ENCODE measurements around the gene KRTAP9-3.
"Not testable (repeated sequence)": the region's sequence is repeated elsewhere in the genome, so short reads cannot be mapped to it uniquely, and the experiment has no call there.

The KRTAP9-3 gene

GRCh38 chr17:41232399-41233105, at the start of gene KRTAP9-3:
Gene KRTAP9-3, plus strand, starts transcription at chr17:41232449. Its CDS starts 53 bp downstream, at chr17:41232502.
- DNase-seq (ENCODE audit: low read depth): not testable (repeated sequence)

- DNase-seq (ENCODE audit: low read depth): no peak
Observed at GRCh38 chr17:41184480-41184961, 47.7 kb upstream of the KRTAP9-3 start, which contains the start of gene KRTAP4-1. Gene KRTAP4-1, minus strand, starts transcription at chr17:41184911. Its CDS starts 57 bp downstream, at chr17:41184854.

- no peak for DNase-seq (ENCODE audit: low read depth)
Observed at GRCh38 chr17:41185001-41185400, 47.2 kb upstream of the KRTAP9-3 start.

- no peak for DNase-seq (ENCODE audit: low read depth)
Observed at GRCh38 chr17:41186872-41187271, 45.4 kb upstream of the KRTAP9-3 start.

GRCh38 chr17:41189837-41190318, 42.4 kb upstream of the KRTAP9-3 start, which contains the start of gene KRTAP9-1:
Gene KRTAP9-1, plus strand, starts transcription at chr17:41189887. Its CDS starts 0 bp downstream, at chr17:41189887.
- not testable (repeated sequence) for DNase-seq (ENCODE audit: low read depth)

- no peak for DNase-seq (ENCODE audit: low read depth)
Observed at GRCh38 chr17:41190328-41190727, 41.9 kb upstream of the KRTAP9-3 start.

- DNase-seq (ENCODE audit: low read depth): no peak
Observed at GRCh38 chr17:41196068-41196467, 36.2 kb upstream of the KRTAP9-3 start.

- no peak for DNase-seq (ENCODE audit: low read depth)
Observed at GRCh38 chr17:41199421-41200078, 32.7 kb upstream of the KRTAP9-3 start.

- no peak for DNase-seq (ENCODE audit: low read depth)
Observed at GRCh38 chr17:41211845-41212466, 20.3 kb upstream of the KRTAP9-3 start.

- no peak for DNase-seq (ENCODE audit: low read depth)
Observed at GRCh38 chr17:41212524-41213169, 19.6 kb upstream of the KRTAP9-3 start.

- no peak for DNase-seq (ENCODE audit: low read depth)
Observed at GRCh38 chr17:41215681-41216080, 16.6 kb upstream of the KRTAP9-3 start.

- no peak for DNase-seq (ENCODE audit: low read depth)
Observed at GRCh38 chr17:41223821-41224220, 8.4 kb upstream of the KRTAP9-3 start.

- no peak for DNase-seq (ENCODE audit: low read depth)
Observed at GRCh38 chr17:41226051-41226450, 6.2 kb upstream of the KRTAP9-3 start.

- not testable (repeated sequence) for DNase-seq (ENCODE audit: low read depth)
Observed at GRCh38 chr17:41226598-41227095, 5.6 kb upstream of the KRTAP9-3 start, which contains the start of gene KRTAP9-2. Gene KRTAP9-2, plus strand, starts transcription at chr17:41226648. Its CDS starts 7 bp downstream, at chr17:41226655.

- DNase-seq (ENCODE audit: low read depth): no peak
Observed at GRCh38 chr17:41230094-41230493, 2.2 kb upstream of the KRTAP9-3 start.

GRCh38 chr17:41231731-41232130, 518 bp upstream of the KRTAP9-3 start:
- DNase-seq (ENCODE audit: low read depth): no peak

- DNase-seq (ENCODE audit: low read depth): not testable (repeated sequence)
Observed at GRCh38 chr17:41237116-41237515, 4.9 kb downstream of the KRTAP9-3 start.

- not testable (repeated sequence) for DNase-seq (ENCODE audit: low read depth)
Observed at GRCh38 chr17:41237949-41238437, 5.7 kb downstream of the KRTAP9-3 start, which contains the start of gene KRTAP9-8. Gene KRTAP9-8, plus strand, starts transcription at chr17:41237999. Its CDS starts 53 bp downstream, at chr17:41238052.

GRCh38 chr17:41246995-41247787, 14.9 kb downstream of the KRTAP9-3 start:
- not testable (repeated sequence) for DNase-seq (ENCODE audit: low read depth)

- not testable (repeated sequence) for DNase-seq (ENCODE audit: low read depth)
Observed at GRCh38 chr17:41249637-41250240, 17.5 kb downstream of the KRTAP9-3 start, which contains the start of gene KRTAP9-4. Gene KRTAP9-4, plus strand, starts transcription at chr17:41249687. Its CDS starts 34 bp downstream, at chr17:41249721.
